Measurements from ENCODE around the gene IL17C. TPM values are rescaled to one million over a fixed set of nuclear protein-coding genes. Genes with fewer than 3 reads are reported as not detected.
"Not testable (repeated sequence)": the region's sequence is repeated elsewhere in the genome, so short reads cannot be mapped to it uniquely, and the experiment has no call there.

IL17C gene
- total and polyA plus RNA-seq, 8 donors: 0.87 to 1.2 TPM; not detected in 6

DNA sequence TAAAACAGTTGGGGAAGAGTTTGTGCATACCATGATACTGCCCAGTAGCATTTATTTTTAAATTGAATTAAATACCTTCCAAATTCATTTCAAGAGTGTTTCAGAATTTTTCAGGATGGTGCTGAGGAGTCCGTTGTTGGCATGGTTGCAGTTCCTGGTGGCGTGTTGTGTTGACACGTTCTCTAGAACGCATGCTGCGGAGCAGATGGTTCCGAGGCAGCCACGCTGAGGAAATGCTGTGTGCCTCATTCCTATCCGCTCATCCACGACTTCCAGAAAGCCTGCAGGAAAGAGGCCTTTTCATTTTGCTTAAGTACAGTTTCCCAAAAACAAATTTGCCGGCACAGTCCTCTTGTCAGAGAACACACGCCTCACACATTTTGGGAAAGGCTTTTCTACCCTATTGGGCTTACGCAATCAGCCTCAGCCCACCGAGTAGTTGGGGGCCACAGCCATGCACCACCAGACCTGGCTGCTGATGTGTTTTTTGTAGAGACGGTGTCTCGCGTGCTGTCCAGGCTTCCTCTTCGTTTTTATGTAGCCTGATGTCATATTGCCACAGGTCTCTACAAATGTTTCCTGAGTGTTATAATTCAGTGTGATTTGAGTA is 32.1 kb upstream of the IL17C start:
- peaks cover 54 to 99% (median 97%) of the 10 kb centered on the region in 4 donors for H3K36me3 ChIP-seq

DNA sequence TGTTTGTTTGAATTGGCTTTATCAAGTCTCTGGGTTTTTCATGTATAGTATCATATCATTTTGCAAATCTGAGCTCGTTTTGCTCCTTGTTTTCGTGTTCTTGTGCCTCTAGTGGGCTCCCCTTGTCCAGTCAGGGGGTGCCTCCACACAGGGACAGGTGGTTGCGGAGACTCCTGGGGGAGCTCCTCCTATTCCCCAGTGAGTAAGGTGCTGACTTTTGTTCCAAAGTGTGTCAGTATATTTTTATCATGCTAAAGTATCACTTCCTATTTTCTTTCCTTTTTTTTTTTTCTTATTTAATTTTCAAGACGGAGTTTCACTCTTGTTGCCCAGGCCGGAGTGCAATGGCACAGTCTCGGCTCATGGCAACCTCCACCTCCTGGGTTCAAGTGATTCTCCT is 30.3 kb upstream of the IL17C start:
- H3K4me3 ChIP-seq: no peak overlapping the region
- intact Hi-C loops (cut with DNase I; ENCODE audit: low total_unique reads): no loop called here
- 81 to 86% (median 85%) methylated on average over 6 of the region's 6 CpGs for WGBS, 5 donors

More for the DNA sequence above, 32.1 kb upstream of the IL17C start:
- intact Hi-C loops (cut with DNase I; ENCODE audit: low total_unique reads): no loop called here
- Histone ChIP-seq H3K4me3 (no peak overlapping the region), H3K9me3 (no peaks in the 10 kb centered on the region), H3K27ac (no peak overlapping the region), H3K4me1 (peaks cover 0 to under 1% (median 0%) of the 10 kb centered on the region in 4 donors), H3K27me3 (no peaks in the 10 kb centered on the region)
- DNase-seq: no peak
- 85 to 92% (median 91%) methylated on average over 17 of the region's 17 CpGs for WGBS, 5 donors
- TF ChIP-seq EP300 (IDR thresholded peaks at IDR 0.05): no peak
- TF ChIP-seq POLR2AphosphoS5 (IDR thresholded peaks at IDR 0.05): no peak
- TF ChIP-seq POLR2A (IDR thresholded peaks at IDR 0.05): no peak

GRCh38 chr16:88609426-88609825 is 28.9 kb upstream of the IL17C start:
- DNase-seq; H3K27me3 ChIP-seq; H3K27ac ChIP-seq; H3K4me3 ChIP-seq; intact Hi-C loops (cut with DNase I; ENCODE audit: low total_unique reads); H3K9me3 ChIP-seq; H3K4me1 ChIP-seq: not testable (repeated sequence)
- WGBS, 5 donors: 86 to 95% (median 94%) methylated on average over 8 of the region's 8 CpGs
- peaks cover 47 to 98% (median 98%) of the 10 kb centered on the region in 4 donors for H3K36me3 ChIP-seq

More for the DNA sequence above, 30.3 kb upstream of the IL17C start:
- no peak for TF ChIP-seq EP300 (IDR thresholded peaks at IDR 0.05)
- no peak for TF ChIP-seq POLR2A (IDR thresholded peaks at IDR 0.05)
- TF ChIP-seq, protein P1, sequence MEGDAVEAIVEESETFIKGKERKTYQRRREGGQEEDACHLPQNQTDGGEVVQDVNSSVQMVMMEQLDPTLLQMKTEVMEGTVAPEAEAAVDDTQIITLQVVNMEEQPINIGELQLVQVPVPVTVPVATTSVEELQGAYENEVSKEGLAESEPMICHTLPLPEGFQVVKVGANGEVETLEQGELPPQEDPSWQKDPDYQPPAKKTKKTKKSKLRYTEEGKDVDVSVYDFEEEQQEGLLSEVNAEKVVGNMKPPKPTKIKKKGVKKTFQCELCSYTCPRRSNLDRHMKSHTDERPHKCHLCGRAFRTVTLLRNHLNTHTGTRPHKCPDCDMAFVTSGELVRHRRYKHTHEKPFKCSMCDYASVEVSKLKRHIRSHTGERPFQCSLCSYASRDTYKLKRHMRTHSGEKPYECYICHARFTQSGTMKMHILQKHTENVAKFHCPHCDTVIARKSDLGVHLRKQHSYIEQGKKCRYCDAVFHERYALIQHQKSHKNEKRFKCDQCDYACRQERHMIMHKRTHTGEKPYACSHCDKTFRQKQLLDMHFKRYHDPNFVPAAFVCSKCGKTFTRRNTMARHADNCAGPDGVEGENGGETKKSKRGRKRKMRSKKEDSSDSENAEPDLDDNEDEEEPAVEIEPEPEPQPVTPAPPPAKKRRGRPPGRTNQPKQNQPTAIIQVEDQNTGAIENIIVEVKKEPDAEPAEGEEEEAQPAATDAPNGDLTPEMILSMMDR (IDR thresholded peaks at IDR 0.05): no peak
- no peak for TF ChIP-seq POLR2AphosphoS5 (IDR thresholded peaks at IDR 0.05)
- H3K9me3 ChIP-seq: no peaks in the 10 kb centered on the region
- no peaks in the 10 kb centered on the region for H3K27me3 ChIP-seq
- H3K4me1 ChIP-seq: no peaks in the 10 kb centered on the region
- no peak for DNase-seq
- no peak overlapping the region for H3K27ac ChIP-seq
- peaks cover 51 to 99% (median 97%) of the 10 kb centered on the region in 4 donors for H3K36me3 ChIP-seq

GRCh38 chr16:88610080-88610479 is 28.3 kb upstream of the IL17C start:
- Histone ChIP-seq H3K4me1 (peaks cover 0 to 15% (median 3%) of the 10 kb centered on the region in 4 donors), H3K27ac (no peak overlapping the region), H3K27me3 (no peaks in the 10 kb centered on the region), H3K4me3 (no peak overlapping the region), H3K9me3 (no peaks in the 10 kb centered on the region), H3K36me3 (peaks cover 43 to 98% (median 96%) of the 10 kb centered on the region in 4 donors)
- TF ChIP-seq POLR2A (IDR thresholded peaks at IDR 0.05): no peak
- no peak for TF ChIP-seq POLR2AphosphoS5 (IDR thresholded peaks at IDR 0.05)
- TF ChIP-seq EP300 (IDR thresholded peaks at IDR 0.05): no peak
- TF ChIP-seq, protein P1 (IDR thresholded peaks at IDR 0.05): no peak
- intact Hi-C loops (cut with DNase I; ENCODE audit: low total_unique reads): no loop called here
- WGBS, 5 donors: 87 to 95% (median 94%) methylated on average over 5 to 6 of the region's 6 CpGs
- no peak for DNase-seq

DNA sequence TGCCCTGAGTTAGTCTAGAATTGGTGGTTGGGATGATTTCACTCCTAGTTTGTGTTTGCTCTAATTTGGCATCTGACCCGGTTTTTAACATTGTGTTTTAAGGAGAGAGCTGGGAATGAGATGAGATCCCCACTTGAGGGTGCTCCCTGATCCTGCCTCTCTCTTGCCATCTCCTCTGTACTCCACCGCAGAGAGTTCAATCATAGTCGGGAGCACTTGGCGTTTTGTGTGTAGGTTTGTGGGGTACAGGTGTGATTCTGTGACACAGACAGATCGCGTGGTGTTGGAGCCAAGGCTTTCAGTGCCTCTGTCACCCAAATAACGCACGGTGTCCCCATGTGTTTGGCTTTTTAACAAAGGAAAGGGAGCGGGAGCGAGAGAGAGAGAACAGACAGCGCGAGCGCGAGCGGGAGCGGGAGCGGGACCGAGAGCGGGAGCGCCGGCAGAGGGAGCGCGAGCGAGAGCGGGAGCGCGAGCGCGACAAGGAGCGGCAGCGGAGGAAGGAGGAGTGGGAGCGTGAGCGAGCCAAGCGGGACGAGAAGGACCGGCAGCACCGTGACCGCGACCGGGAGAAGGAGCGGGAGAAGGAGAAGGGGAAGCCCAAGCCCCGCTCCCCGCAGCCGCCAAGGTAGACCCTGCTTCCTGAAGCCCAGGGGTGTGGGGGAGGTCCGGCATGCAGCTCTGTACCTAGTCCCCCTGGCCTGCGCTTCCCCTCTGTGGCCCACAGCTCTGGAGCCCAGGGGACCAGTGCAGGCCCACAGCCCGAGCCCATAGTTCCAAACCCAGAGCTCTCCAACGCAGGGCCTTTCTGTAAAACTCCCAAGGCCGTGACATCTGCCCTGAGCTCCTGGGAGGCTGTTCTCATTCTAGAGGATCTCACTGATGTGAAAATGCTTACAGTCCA is 27.2 kb upstream of the IL17C start:
- intact Hi-C loops (cut with DNase I; ENCODE audit: low total_unique reads): no loop called here
- no peaks in the 10 kb centered on the region for H3K27me3 ChIP-seq
- H3K4me1 ChIP-seq: peaks cover 7 to 26% (median 14%) of the 10 kb centered on the region in 4 donors
- no peaks in the 10 kb centered on the region for H3K9me3 ChIP-seq
- DNase-seq: peak in 1 of 2 donors; percentile 73
- peaks cover 38 to 98% (median 90%) of the 10 kb centered on the region in 4 donors for H3K36me3 ChIP-seq
- 82 to 90% (median 89%) methylated on average over 49 of the region's 49 CpGs for WGBS, 5 donors
- TF ChIP-seq, protein P1 (IDR thresholded peaks at IDR 0.05): no peak
- TF ChIP-seq POLR2AphosphoS5 (IDR thresholded peaks at IDR 0.05): no peak
- TF ChIP-seq POLR2A (IDR thresholded peaks at IDR 0.05): no peak
- TF ChIP-seq EP300 (IDR thresholded peaks at IDR 0.05): no peak
- H3K27ac ChIP-seq: no peak overlapping the region
- no peak overlapping the region for H3K4me3 ChIP-seq
